ENCODE measurements around the gene HOXA1.

The HOXA1 gene

DNA sequence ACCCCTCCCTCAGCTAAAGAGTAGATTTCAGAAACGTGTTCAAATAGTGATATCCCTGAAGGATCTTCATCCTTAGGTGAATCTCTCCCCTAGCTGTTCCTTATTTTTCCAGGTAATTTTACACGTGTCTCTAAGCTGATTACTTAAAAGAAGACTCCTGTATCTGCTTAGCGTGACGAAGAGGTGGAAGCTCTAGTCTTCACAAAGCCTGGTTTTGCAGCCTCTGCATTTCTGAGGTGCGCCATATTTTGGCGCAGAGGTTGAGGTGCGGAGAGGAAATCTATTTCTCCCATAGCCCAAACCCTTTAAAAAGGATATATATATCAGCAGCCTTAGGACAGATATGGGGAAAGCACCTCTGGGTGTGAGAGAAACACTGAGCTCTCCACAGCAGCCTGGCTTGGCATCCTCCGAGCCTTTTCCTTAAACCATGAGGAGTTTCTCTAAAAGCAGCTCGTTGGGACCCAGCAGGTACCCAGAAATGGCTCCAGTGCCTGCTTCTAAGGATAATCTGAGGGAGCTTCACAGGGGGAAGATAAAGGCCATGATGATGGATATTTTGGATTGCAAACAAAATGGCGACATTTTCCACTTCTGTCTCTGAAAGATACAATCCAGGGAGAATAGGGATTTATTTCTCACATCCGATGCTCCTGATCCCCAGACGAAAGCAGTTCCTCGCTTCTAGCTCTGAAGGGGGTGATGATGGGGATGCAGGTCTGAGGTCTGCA, 9.7 kb upstream of the HOXA1 start:
- DNase-seq (ENCODE audit: low spot score), result no peak

DNA sequence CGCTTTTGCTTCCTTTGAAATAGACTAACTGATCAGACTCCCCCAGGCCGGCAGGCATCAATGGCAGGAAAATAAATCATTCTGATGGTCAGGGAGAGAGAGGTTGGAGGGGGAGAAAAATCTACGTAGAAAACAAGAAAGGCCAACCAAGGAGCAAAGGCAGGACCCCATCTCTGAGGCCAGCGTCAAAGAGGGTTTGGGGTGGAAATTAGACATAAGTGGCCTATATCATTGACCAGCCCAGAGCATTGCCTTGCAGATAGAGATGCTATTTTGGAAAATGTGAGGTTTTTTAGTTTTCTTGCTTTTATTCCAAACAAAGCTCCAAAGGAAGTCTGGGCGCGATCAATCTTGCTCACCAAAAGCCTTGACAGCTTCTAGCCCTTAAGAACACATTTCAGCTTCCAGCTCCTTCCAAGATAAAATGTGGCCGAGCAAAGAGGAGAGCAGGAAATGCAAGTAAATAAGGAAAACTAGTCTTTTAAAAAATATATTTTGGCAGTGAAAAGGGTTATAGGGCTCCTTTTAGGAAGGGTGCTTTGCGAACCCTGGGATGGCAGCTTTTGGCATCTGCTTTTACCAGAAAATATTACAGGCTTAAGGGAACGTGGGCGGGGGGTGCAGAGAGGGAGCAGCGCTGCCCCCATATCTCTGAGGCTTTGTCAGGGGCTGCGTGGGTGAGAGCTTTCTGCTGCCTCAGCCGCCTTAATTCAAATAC, 8.7 kb upstream of the HOXA1 start:
- DNase-seq (ENCODE audit: low spot score), result no peak

DNA sequence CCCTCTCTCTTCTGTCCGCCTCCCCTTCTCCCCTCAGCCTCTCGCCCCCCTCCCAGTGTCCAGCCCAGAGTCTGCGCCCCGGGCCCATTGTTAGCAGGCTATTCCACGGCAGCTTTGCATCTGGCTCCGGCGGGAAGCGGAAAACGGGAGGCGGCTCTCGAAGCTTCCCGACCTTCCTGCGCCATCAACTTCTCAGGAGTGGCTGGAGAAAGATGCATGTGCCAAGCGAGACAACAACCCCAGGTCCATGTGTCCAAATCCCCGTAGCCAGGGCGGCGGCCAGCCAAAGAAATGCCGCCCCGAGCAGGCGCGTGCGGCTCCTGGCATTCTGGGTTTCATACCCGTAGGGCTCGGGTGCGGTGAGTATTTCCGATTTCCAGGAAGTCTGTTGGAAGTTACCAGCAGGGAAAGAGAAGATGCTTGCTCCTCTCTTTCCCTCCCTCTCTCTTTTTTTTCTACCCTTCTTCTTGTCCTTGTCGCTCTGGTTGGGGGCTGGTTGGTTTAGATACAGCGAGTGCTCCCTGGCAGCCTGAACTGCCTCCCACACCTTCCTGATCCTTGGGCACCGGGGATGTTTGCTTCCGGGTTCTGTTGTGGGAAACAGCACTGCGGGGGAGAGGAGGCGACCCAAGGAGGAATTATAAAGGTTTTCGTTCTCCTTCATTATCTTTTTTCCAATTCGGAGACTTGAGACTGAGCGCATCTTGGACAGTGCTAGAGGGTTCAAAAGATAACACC, 7.9 kb upstream of the HOXA1 start:
- DNase-seq (ENCODE audit: low spot score), result no peak

DNA sequence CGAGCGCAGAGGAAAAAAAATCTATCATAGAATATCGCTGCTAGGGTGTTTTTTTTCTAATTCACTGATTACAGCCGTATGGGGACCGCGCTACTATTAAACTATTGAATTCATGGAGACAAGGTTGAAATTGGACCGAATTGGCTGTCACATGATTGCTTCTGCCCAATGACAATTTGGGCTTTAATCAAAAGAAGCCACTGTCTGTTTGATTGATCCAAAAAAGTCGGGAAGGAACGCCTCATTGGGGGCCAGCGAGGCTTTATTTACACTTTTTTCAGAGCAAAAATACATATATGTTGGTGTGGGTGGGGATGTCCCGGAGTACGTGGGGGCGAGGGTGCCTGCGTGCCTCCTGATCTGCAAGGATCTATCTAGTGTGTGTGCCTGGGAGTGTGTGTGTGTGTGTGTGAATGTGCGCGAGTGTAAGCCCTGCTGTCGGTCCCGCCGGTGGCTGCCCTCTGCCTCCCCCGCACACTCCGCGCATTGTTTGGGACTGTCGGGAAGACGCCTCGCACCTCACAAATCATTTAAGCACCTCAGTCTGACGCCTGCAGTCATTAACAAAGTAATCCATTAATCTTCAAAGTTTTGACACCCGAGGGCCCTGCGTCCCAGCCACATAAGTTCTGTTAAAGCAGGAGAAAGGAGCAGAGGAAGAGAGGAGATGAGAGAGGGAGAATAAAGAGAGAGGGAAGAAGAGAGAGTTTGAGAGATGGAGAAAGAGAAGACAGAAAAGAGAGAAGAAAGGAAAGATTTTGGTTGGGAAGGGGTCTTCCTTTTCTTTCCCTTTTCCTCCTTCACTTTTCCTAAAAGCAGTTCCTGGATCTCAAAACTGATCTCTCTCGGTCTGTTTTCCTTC, 7.0 kb upstream of the HOXA1 start, which contains the start of gene HOXA2:
Gene HOXA2 (minus strand): TSS at position 103 of the 862 bp plus-strand sequence. CDS start 183 bp downstream, outside the sequence.
- no peak for DNase-seq (ENCODE audit: low spot score)

DNA sequence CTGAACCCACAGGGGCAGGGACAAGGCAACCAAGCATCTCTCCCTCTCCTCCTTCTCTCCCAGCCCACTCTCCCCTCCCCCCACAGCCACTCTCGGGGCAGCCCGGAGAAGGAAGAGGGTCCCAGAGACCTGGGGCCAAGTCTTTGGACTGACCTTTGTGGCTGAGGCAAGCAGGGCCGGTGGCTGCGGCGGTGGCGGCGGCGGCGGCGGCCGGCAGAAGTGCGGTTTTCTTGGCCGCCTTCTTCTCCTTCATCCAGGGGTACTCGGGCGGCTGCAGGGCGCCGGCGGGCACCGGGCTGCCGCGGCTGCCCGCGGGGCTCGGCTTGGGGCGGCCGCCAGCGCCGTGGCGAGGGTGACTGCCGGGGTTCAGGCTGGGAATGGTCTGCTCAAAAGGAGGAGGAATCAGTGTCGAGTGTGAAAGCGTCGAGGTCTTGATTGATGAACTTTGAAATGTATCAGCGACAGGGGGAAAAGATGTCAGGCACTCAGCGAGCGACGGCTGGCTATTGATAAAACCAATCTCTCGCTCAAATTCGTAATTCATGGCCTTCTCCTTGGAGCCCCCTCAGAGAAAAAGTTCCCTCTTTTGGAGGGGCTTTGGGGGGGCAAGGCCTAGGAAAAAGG, 6.3 kb upstream of the HOXA1 start:
- DNase-seq (ENCODE audit: low spot score), result no peak

DNA sequence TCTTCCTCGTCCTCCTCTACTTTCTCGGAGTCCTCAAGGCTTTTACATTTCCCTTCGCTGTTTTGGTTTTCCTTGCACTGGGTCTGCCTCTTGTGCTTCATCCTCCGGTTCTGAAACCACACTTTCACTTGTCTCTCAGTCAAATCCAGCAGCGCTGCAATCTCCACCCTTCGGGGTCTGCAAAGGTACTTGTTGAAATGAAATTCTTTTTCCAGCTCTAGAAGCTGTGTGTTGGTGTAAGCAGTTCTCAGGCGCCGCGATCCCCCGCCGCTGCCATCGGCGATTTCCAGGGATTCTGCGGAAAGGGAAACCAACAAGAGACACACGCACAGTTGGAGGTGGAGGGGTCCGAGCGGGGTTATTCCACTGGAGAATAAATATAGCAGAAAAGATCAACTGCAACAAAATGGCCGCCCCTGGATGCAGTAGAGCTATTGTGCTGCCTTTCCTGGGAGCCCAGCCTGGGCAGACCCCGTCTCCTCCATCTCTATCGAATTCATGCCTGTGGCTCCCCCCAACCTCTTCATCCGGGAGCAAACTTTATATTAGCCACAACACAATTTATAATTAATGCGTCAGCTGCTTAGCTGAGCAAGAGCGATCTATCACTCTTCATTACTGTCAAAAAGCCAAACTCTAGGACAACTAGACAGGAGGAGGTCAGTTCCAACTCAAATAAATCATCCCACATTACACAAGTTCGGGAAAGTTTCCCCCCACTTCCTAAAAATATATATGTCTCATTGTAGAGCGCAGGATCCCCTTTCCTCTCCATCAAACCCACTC, 5.6 kb upstream of the HOXA1 start:
- no peak for DNase-seq (ENCODE audit: low spot score)

DNA sequence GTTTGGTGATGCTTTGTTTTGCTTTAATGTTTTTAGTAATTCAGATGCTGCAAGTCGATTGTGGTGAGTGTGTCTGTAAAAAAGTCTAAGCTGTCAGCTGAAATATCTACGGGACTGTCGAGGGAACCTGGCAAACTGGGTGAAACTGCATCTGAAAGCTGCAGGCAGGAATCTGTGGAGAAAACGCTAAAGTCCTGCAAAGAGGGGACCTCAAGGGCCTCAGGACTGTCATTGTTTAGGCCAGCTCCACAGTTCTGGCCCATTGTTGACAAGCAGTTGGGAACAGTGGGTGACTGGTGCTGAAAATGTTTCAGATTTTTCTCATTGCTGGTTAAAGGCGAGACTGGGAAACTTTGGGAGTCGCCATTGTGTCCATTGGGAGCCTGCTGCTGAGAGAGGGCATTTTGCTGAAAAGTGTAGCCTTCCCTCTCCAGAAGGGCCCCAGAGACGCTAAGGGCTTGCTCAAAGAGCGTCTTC, 4.9 kb upstream of the HOXA1 start:
- DNase-seq (ENCODE audit: low spot score), result no peak

DNA sequence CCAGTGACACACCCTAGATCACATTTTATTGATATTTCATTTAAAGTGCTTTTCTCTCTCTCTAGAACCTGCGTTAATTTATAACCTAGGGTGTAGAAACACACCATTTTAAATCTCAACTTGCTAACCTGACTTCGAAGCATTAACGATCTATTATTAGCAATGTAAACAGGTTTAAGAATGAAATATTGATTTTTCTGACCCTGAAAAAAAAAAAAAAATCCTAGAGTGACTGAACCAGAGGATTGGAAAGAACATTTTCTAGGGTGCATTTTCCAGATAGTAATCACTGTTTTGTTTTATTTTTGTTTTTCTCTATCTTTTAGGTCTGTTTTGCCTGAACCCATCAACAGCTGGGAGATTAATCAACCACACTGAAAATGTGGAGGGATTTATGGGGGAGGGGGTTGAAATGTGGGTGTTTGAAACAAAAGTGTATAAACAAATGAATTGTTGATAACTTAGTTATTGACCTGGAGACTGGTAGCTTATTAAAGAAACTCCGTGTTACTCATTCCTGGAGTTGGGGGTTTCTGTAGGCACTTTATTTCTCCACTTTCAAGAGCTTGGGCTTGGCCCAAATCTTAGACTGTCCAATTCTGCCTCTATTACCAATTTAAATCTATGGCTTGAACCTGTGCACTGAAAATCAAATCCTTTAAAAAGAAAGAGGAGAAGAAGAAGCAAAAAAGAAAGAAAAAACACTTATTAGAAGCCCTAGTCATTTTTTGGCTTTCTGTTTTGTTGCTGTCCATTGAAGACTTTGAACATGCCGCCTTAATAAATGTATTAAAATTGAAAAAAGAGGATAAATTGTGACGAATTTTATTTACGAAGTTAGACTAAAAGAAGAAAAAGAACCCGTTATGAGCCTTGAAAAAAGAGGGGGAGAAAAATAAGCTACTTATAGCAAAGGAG, 3.9 kb upstream of the HOXA1 start:
- no peak for DNase-seq (ENCODE audit: low spot score)

DNA sequence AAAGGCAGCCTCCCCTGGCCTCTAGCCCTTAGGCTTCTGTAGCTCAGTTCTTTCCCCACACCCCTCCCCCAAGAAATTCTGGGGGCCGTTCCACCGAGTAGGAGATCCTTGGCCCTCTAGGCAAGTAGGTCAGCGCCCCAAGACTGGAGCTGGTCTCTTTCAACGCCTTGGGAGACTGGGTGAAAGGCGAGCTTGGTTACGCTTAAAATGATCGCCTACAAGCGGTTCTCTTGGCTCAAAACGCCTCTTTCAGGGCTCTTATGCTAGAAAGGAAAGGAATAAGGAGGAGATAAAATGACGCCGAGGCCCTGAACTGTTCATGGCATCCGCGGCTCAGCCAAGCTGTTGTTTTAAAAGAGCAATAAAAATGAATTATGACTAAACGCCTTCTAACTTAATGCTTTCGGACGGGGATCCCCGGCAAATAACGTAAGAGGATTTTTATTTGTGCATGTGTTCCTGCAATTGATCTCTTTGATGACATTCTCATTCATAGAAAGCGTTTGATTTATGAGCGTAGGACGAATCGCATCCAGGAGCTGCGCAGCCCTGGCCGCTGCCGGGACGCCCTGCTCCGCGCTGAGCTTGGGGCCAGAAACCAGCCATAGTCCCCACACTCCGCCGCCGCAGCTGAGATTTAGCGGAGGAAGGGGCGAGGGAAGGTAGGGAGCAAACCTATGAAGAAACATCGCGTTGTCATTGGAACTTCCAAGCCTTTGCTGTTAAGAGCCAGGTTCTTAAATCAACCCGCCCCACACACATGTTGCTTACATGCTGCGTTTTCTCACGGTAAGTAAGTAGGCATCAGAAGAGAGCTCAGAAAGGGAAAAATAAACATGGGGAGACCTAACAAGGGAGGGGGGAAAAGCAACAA, 3.0 kb upstream of the HOXA1 start:
- DNase-seq (ENCODE audit: low spot score), result no peak

DNA sequence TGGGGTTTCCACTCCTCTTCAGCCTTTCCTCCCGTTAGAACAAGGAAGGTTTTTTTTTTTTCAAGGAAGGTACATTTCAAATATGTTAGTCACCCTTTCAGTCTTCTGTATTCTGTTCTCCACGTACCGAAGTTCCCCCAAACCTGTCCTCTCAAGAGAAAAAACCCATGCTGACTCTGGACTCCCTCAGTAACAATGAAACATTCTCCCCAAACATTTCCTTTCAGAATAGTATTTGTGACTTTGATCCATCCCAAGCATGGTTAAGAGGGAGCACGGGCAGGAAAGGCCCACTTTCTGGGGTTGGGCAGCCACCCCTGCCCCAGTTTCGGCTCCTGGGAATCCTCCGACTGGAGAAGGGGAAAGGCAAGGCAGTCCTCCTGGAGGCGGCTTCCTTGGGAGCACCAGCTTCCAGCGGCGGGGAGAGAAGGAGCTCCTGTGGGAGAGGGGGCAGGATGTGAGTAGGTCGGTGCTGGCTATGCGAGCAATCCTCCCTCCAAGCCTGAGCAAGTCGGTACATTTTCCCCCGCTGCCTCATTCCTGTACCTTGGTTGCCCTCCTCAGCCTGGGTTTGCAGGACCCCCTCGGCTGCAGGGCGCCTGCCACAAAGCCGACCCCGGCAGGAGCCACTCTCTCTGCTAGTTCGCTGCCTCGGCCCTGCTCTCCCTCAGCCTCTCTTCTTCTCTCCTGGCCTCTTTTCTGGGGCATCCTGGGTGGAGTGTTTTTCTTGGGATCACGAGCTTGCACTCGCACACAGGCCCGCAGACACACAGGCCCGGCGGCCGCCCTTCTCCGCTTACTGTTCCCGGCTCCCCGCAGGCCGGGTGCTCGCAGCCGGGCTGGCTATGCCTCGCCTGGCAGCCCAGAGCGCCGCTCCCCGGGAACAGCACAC, 2.1 kb upstream of the HOXA1 start:
- no peak for DNase-seq (ENCODE audit: low spot score)

DNA sequence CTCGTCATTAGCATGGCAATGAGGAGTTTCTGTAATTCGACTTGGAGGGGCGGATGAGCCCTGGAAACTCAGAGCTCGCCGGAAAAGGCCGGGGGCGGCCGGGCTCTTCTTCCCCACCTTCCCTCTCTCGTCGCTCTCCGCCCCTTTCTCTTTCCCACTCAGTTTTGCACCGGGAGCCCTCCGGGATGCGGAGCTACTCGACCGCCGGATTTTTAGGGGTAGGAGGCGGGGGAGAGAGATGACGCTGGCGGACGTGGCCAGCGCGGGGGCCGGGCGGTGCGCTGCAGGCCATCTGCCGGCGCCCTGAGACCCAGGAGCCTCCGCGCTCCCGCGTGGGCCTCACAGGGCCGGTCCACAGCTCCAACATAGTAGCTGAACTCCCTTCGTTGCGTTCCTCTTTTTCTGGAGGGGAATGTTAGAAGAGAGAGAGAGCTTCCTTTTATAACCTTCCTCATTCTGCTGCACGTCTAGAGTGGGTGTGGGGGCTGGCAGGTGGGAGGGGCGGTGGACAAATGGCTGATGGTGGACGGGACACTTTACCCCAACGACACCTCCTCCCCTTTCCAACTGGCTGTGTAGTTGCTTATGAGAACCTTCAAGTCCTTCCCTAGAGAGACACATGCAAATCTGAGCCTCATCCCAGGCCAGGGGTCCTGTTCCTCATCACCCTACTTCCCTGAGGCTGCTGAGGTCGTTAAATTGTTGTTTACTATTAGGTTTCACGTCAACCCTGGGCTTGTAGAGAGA, 1.1 kb upstream of the HOXA1 start:
- no peak for DNase-seq (ENCODE audit: low spot score)

DNA sequence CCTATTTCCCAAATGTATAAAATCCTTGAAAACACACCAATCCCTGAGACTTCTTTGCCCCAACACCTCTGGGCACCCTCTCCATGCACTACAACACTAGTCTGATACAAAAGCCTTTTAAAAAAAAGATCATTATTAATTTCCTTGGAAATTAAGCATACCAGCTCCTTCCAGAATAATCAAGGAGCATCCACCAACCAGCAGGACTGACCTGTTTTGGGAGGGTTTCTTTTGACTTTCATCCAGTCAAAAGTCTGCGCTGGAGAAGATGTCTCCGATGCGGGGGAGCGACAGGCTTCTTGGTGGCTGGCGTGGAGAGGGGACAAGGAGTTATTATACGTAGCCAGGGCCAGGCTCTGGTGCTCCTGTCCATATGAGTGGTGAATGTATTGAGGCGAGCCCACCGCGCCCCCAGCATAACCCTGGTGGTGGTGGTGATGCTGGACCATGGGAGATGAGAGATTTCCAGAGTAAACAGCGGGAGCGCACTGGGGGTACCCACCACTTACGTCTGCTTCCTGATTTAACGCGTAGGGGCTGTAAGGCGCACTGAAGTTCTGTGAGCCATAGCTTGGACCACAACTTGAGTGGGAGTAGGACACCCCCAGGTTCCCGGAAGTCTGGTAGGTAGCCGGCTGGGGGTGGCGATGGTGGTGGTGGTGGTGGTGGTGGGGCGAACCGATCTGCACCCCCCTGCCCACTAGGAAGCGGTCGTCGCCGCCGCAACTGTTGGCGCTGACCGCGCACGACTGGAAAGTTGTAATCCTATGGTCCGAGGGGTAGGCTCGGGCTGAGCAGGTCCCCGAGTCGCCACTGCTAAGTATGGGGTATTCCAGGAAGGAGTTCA, 527 bp downstream of the HOXA1 start:
- no peak for DNase-seq (ENCODE audit: low spot score)

DNA sequence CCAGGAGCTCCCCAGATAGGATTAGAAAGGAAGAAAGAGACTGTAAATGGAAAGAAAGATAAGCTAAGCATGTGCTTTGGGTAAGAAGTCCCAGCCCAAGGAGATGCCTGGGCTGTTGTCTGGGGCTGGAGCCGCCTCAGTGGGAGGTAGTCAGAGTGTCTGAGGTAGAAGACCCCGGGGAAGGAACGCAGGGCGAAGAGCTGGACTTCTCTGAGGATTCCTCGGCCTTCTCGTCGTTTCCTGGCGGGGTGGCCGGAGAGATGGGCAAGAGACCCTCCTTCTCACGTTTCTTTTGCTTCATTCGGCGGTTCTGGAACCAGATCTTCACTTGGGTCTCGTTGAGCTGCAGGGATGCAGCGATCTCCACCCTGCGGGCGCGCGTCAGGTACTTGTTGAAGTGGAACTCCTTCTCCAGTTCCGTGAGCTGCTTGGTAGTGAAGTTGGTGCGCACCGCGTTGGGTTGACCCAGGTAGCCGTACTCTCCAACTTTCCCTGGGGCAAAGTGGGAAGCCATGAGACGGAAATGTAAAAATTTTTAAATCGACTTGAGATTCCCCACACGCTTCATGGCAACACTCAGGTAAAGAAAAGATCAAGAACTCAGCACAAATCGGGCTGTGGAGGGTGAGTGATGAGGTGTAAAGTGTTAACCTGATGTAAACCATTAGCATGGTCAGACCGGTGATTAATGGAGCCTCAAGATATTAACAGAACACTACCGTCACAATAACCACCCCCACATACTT, 1.3 kb downstream of the HOXA1 start:
- no peak for DNase-seq (ENCODE audit: low spot score)

DNA sequence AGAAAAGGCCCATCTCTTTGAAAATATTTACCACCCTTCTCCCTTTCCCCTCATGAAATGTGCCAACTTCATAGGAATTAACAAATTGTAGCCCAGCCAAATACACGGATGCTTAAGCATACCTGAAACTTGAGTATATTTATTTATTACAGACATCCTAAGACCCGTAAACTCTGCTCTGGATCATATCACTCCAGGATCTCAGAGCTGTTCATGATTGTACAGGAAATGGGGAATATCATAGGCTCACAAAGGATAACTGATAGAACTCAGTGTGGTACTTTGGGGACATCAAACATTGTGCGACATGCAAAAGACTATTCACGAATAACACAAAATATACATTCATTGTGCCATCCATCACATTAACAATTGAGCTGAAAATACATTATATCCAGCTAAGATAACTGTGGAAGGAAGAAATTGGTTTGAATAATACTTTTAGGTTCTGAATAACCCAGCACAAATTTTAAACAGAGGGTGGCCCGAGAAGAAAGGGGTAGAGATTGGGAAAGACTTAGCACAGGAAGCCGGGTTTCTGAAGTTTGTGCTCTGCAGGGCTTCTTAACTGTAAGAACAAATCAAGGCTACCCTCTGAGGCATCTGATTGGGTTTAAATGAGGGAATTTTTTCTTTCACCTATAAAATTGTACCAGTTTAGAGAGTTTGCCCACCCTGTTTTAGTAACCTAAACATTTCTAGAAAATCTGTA, 2.5 kb downstream of the HOXA1 start:
- no peak for DNase-seq (ENCODE audit: low spot score)
